ENCODE data around the gene HEG1. TPM values are rescaled to one million over a fixed set of nuclear protein-coding genes. Genes with fewer than 3 reads are reported as not detected.

HEG1 gene
- total and polyA plus RNA-seq, 2 of the 8 experiments (the other 6 are each of a cell fraction or from before 2014, with no cell fraction given) = 5.3 to 9.7 TPM

DNA sequence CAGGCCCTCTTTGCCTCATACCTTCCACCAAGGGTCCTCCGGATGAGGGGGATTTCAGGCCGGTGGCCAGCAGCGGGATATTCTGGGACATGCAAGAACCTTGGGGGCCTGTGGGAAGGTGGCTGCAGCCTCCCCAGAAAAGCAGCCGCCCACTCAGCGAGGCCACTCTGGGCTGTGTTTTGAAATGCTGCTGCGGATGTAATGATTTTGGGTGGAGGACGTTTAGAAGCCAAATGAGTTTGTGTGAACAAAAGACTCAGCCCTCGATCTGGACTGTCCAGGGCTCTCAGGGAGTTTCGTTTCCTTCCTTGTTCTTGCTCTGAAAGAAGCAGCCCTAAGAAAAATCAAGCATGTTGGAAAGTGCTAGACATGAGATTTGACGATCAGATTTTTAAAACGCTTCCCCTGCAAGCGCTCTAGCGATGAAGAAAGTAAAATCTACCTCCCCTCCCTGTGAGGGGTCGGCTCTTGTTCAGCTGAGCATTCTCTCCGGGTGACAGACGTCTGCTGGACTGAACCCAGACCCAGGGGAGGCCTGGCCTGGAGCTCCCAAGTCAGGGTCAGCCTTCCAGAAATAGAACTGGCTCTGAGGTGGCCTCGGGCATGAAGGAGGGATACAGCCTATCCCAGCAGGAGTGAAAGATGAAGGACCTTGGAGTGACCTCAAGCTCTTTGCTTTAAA lies 12.9 kb downstream of the HEG1 start:
- ChIA-PET POLR2A (ENCODE audit: partially characterized antibody) (interaction anchor here (0.6 kb wide), 1 partner anchor 53 kb away, joined by 3 read pairs; no protein-coding TSS in a partner anchor), CTCF (ENCODE audit: partially characterized antibody) (interaction anchor here (1.0 to 1.4 kb wide), 2 partner anchors 106 to 107 kb away, joined by 3 read pairs; no protein-coding TSS in a partner anchor)
- Histone ChIP-seq H4K20me1 (replicated peaks in 1 of 2; ENCODE audit: control insufficient read depth in 1 of 2, insufficient read depth in 2 of 2, low read length in 2 of 2) (no peaks in the 10 kb centered on the region), H3K36me3 (ENCODE audit: control insufficient read depth in 2 of 4, insufficient read depth in 4 of 4, low read length in 3 of 4) (no peaks in the 10 kb centered on the region), H3K79me1 (ENCODE audit: low read depth, low read length) (0 out of 2 replicates have a peak, but pooled peaks cover 3% of the 10 kb centered on the region), H2BK20ac (ENCODE audit: low read length) (no peak overlapping the region), H3K9me3 (ENCODE audit: insufficient read depth in 2 of 2, low read depth in 1 of 2, low read length in 1 of 2) (no peaks in the 10 kb centered on the region), H3K9ac (replicated peaks in 1 of 4; ENCODE audit: extremely low read depth in 1 of 4, low read depth in 3 of 4, low read length in 3 of 4) (no peak overlapping the region), H3K27ac (ENCODE audit: low read depth, low read length) (no peak overlapping the region), H3K23me2 (ENCODE audit: low read depth, low read length) (no peaks in the 10 kb centered on the region), H2BK12ac (ENCODE audit: low read depth, low read length) (no peak overlapping the region), H3K4ac (replicated peaks; ENCODE audit: insufficient read length, low read depth, low read length) (no peak overlapping the region), H2BK15ac (ENCODE audit: low read length) (no peak overlapping the region), H4K8ac (ENCODE audit: extremely low read depth, insufficient read depth, low read length) (no peak overlapping the region), H2AK5ac (ENCODE audit: low read depth, low read length) (no peak overlapping the region), H3K4me2 (ENCODE audit: insufficient read depth in 1 of 2, low read depth in 2 of 2, low read length in 2 of 2) (no peak overlapping the region), H3K27me3 (replicated peaks in 1 of 4; ENCODE audit: control insufficient read depth in 3 of 4, extremely low read depth in 1 of 4, insufficient read depth in 3 of 4, low read length in 3 of 4) (no peaks in the 10 kb centered on the region), H3K14ac (ENCODE audit: insufficient read length) (no peak overlapping the region), H2AFZ (ENCODE audit: low read length) (no peak overlapping the region), H3K56ac (replicated peaks; ENCODE audit: insufficient read length, low read depth, low read length) (no peak overlapping the region), H3K4me3 (ENCODE audit: extremely low read depth in 1 of 4, insufficient read depth in 2 of 4, low read depth in 3 of 4, low read length in 4 of 4) (no peak overlapping the region), H3K18ac (ENCODE audit: extremely low read depth, low read length) (0 out of 2 replicates have a peak overlapping the region, but pooled peaks have one; percentile 25), H3K4me1 (replicated peaks in 1 of 4; ENCODE audit: control insufficient read depth in 3 of 4, insufficient read depth in 4 of 4, low read length in 3 of 4) (peaks cover 10 to 22% (median 17%) of the 10 kb centered on the region in 4 experiments), H3K79me2 (ENCODE audit: control insufficient read depth in 1 of 2, insufficient read depth in 2 of 2, low read length in 2 of 2) (peaks cover 0 to 4% of the 10 kb centered on the region in 2 experiments; a peak in 2 of 4 replicates), H3K23ac (ENCODE audit: insufficient read length) (no peak overlapping the region), H4K5ac (ENCODE audit: insufficient read length, low read depth, low read length) (no peak overlapping the region), H2BK5ac (ENCODE audit: low read depth, low read length) (no peak overlapping the region; the same call in 1 of the 2 replicates), H4K91ac (replicated peaks; ENCODE audit: insufficient read length, low read length) (no peak overlapping the region), H2BK120ac (replicated peaks; ENCODE audit: low read depth, low read length) (no peak overlapping the region)
- DNase-seq (ENCODE audit: low read depth in 1 of 2, low spot score in 2 of 2) (no peak), FAIRE-seq (no peak)
- TF ChIP-seq, protein P1, sequence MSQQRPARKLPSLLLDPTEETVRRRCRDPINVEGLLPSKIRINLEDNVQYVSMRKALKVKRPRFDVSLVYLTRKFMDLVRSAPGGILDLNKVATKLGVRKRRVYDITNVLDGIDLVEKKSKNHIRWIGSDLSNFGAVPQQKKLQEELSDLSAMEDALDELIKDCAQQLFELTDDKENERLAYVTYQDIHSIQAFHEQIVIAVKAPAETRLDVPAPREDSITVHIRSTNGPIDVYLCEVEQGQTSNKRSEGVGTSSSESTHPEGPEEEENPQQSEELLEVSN (IDR thresholded peaks at IDR 0.05) = no peak
- TF ChIP-seq KDM4A (IDR thresholded peaks at IDR 0.05; ENCODE audit: low read depth, low read length, severe bottlenecking) (no peak), SP4 (IDR thresholded peaks at IDR 0.05; ENCODE audit: low read length) (no peak), TAF7 (optimal IDR thresholded peaks at IDR 0.05; ENCODE audit: borderline replicate concordance, low read depth, low read length) (no peak), HDAC6 (IDR thresholded peaks at IDR 0.05; ENCODE audit: low read depth, low read length) (no peak), RNF2 (IDR thresholded peaks at IDR 0.05; ENCODE audit: borderline replicate concordance, low read depth, low read length, missing control alignments, poor library complexity, severe bottlenecking) (no peak), CEBPB (IDR thresholded peaks at IDR 0.05; ENCODE audit: low read depth, low read length) (no peak)
- TF ChIP-seq, protein P2, sequence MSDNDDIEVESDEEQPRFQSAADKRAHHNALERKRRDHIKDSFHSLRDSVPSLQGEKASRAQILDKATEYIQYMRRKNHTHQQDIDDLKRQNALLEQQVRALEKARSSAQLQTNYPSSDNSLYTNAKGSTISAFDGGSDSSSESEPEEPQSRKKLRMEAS (IDR thresholded peaks at IDR 0.05) = no peak
- 82% methylated on average over 17 of the region's 17 CpGs; no CpG with 5 or more reads in 1 of the 2 experiments for WGBS, 2 experiments (ENCODE audit: extremely low coverage in 1 of 2, insufficient coverage in 1 of 2, insufficient read length in 1 of 2, insufficient replicate concordance in 2 of 2, low coverage in 1 of 2, low lambda C conversion rate in 2 of 2, missing lambda C conversion rate in 1 of 2)

All from H1 (cell line).